Trophoblast cell (in vitro differentiated cells and primary cell): ENCODE data around the gene OR10H1.

Experiments used
- DNase-seq, 2 donors: peaks; one replicate each; pipeline ENCODE4 v3.0.0-alpha.2; 2016
- H2AFZ ChIP-seq: 2 replicates; pipeline ENCODE4 v1.6.1; 2013; ENCODE audit warnings: low read length, moderate library complexity, mild to moderate bottlenecking; ENCODE audit not compliant: insufficient read depth, poor library complexity
- H2AK5ac ChIP-seq: 2 replicates; pipeline ENCODE4 v1.6.1; 2013; ENCODE audit warnings: mild to moderate bottlenecking, low read length
- H2BK120ac ChIP-seq: 2 replicates; pipeline ENCODE4 v1.6.1; 2013; ENCODE audit warnings: low read length, mild to moderate bottlenecking, moderate library complexity; ENCODE audit not compliant: insufficient read depth, poor library complexity
- H2BK12ac ChIP-seq: 2 replicates; pipeline ENCODE4 v1.6.1; 2013; ENCODE audit warnings: mild to moderate bottlenecking, low read length, moderate library complexity
- H2BK5ac ChIP-seq: 2 replicates; pipeline ENCODE4 v1.6.1; 2013; ENCODE audit warnings: low read length, low read depth, moderate library complexity, mild to moderate bottlenecking; ENCODE audit not compliant: poor library complexity
- H3K14ac ChIP-seq: 2 replicates; pipeline ENCODE4 v1.6.1; 2013; ENCODE audit warnings: mild to moderate bottlenecking, low read length
- H3K18ac ChIP-seq: 2 replicates; pipeline ENCODE4 v1.6.1; 2013; ENCODE audit warnings: mild to moderate bottlenecking, low read length
- H3K23ac ChIP-seq: 2 replicates; pipeline ENCODE4 v1.6.1; 2013; ENCODE audit warnings: low read length
- H3K27ac ChIP-seq: 2 replicates; pipeline ENCODE4 v1.5.1; 2013; ENCODE audit warnings: low read depth, mild to moderate bottlenecking, inconsistent platforms, low read length, moderate library complexity
- H3K27me3 ChIP-seq: 2 replicates; pipeline ENCODE4 v1.6.1; 2013; ENCODE audit warnings: inconsistent platforms, mild to moderate bottlenecking, low read length, moderate library complexity; ENCODE audit not compliant: insufficient read depth
- H3K36me3 ChIP-seq, 2 experiments: 1 replicate in 1 of 2; 2 replicates in 1 of 2; pipeline ENCODE4 v1.6.1; 2013; ENCODE audit warnings: low read length in 2 of 2, mild to moderate bottlenecking in 2 of 2, moderate library complexity in 1 of 2; ENCODE audit not compliant: insufficient read depth in 2 of 2, control insufficient read depth in 1 of 2
- H3K4ac ChIP-seq: 2 replicates; pipeline ENCODE4 v1.6.1; 2013; ENCODE audit warnings: low read depth, mild to moderate bottlenecking, low read length, moderate library complexity
- H3K4me1 ChIP-seq, 2 experiments: 1 replicate in 1 of 2; 2 replicates in 1 of 2; pipeline ENCODE4 v1.6.1; 2013; ENCODE audit warnings: low read length in 2 of 2, mild to moderate bottlenecking in 2 of 2, moderate library complexity in 1 of 2; ENCODE audit not compliant: insufficient read depth in 2 of 2, control insufficient read depth in 1 of 2
- H3K4me2 ChIP-seq: 2 replicates; pipeline ENCODE4 v1.6.1; 2013; ENCODE audit warnings: inconsistent platforms, mild to moderate bottlenecking, low read length, moderate library complexity
- H3K4me3 ChIP-seq: 2 replicates; pipeline ENCODE4 v1.5.1; 2013; ENCODE audit warnings: mild to moderate bottlenecking, low read depth, low read length, inconsistent platforms
- H3K79me1 ChIP-seq: one replicate; pipeline ENCODE4 v1.6.1; 2013; ENCODE audit warnings: low read length
- H3K79me2 ChIP-seq: 2 replicates; pipeline ENCODE4 v1.6.1; 2013; ENCODE audit warnings: low read length, mild to moderate bottlenecking; ENCODE audit not compliant: control insufficient read depth, insufficient read depth, poor library complexity
- H3K9ac ChIP-seq: 2 replicates; pipeline ENCODE4 v1.6.1; 2013; ENCODE audit warnings: mild to moderate bottlenecking, low read length
- H3K9me3 ChIP-seq: 2 replicates; pipeline ENCODE4 v1.6.1; 2013; ENCODE audit warnings: low read depth, mild to moderate bottlenecking, control low read depth, inconsistent platforms, low read length; ENCODE audit not compliant: insufficient read depth
- H4K12ac ChIP-seq: 2 replicates; pipeline ENCODE4 v1.6.1; 2013; ENCODE audit warnings: low read depth, mild to moderate bottlenecking, low read length, moderate library complexity
- H4K8ac ChIP-seq: 2 replicates; pipeline ENCODE4 v1.6.1; 2013; ENCODE audit warnings: low read depth, mild to moderate bottlenecking, low read length, moderate library complexity
- H4K91ac ChIP-seq: one replicate; pipeline ENCODE4 v1.6.1; 2013; ENCODE audit warnings: low read depth, mild to moderate bottlenecking, low read length, moderate library complexity
- whole genome bisulfite sequencing: extraction: QIAGEN DNeasy Blood & Tissue Kit; methylation state at CpG from one replicate; pipeline ENCODE4 v1.1.7; 2013; ENCODE audit warnings: missing lambda C conversion rate; ENCODE audit not compliant: insufficient read length, insufficient coverage; ENCODE audit errors: extremely low coverage; 5-methylcytosine and 5-hydroxymethylcytosine counted together

OR10H1 gene

GRCh38 chr19:15780610-15781418 is 34.6 kb downstream of the OR10H1 start:
- H2AK5ac ChIP-seq = no peak overlapping the region
- H4K8ac ChIP-seq = no peak overlapping the region
- no peak overlapping the region for H3K9ac ChIP-seq
- H3K27ac ChIP-seq = no peak overlapping the region
- H2BK5ac ChIP-seq = no peak overlapping the region
- H3K23ac ChIP-seq = no peak overlapping the region
- no peaks in the 10 kb centered on the region for H3K4me1 ChIP-seq
- H3K4ac ChIP-seq = no peak overlapping the region
- WGBS = no CpG with 5 or more reads among the region's 7 CpGs
- H4K91ac ChIP-seq = no peak overlapping the region
- peaks cover 52% of the 10 kb centered on the region for H3K9me3 ChIP-seq
- H3K4me3 ChIP-seq = no peak overlapping the region
- H3K79me2 ChIP-seq = no peaks in the 10 kb centered on the region
- no peak overlapping the region for H3K14ac ChIP-seq
- no peaks in the 10 kb centered on the region for H3K27me3 ChIP-seq
- no peak overlapping the region for H2AFZ ChIP-seq
- no peak overlapping the region for H2BK120ac ChIP-seq
- no peak overlapping the region for H3K18ac ChIP-seq
- no peak overlapping the region for H2BK12ac ChIP-seq
- DNase-seq = no peak
- H3K4me2 ChIP-seq = no peak overlapping the region
- no peak overlapping the region for H4K12ac ChIP-seq
- no peaks in the 10 kb centered on the region for H3K79me1 ChIP-seq
- no peaks in the 10 kb centered on the region for H3K36me3 ChIP-seq

DNA sequence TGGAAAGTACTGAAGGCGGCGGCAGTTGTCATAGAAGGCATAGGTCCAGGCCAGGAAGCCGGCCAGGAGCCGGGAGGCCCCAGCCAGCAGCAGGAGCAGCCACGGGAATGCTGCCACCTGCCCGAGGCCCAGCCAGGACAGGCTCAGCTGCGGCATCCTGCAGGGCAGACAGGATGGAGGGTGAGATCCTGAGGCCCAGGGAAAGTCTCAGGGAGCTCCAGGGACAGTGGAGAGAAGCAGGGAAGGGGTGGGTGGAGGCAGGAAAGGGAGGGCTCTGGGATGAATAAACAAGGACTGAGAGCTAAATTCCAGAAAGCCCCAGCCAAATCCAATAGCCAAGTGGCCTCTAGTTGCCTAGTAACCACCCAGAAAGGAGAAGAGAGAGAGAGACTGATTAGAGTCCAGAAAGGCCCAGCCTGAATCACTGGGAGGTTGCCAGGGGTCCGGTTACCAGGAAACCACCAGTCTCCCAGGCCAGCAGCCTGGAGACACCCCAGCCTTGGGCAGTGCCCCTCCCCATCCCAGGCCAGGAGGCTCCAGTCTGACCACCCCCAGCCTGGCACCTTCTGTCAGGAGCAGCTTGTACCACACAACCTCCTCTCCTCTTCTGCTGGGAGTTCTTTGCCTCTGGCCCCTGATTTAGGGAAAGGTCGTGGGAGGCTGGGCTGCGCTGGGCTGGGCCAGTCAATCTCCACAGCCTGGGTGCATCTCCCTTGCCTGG is 35.5 kb downstream of the OR10H1 start:
- no peak overlapping the region for H3K18ac ChIP-seq
- no peak overlapping the region for H3K4me3 ChIP-seq
- H3K79me2 ChIP-seq = no peaks in the 10 kb centered on the region
- no peak overlapping the region for H2BK5ac ChIP-seq
- no peak overlapping the region for H3K4me2 ChIP-seq
- H3K14ac ChIP-seq = no peak overlapping the region
- no peak overlapping the region for H4K91ac ChIP-seq
- H3K23ac ChIP-seq = no peak overlapping the region
- no peak overlapping the region for H3K9ac ChIP-seq
- H3K9me3 ChIP-seq = peaks cover 58% of the 10 kb centered on the region
- WGBS = no CpG with 5 or more reads among the region's 10 CpGs
- no peaks in the 10 kb centered on the region for H3K4me1 ChIP-seq
- DNase-seq = no peak
- no peak overlapping the region for H2AFZ ChIP-seq
- H2AK5ac ChIP-seq = no peak overlapping the region
- no peak overlapping the region for H4K8ac ChIP-seq
- no peak overlapping the region for H2BK120ac ChIP-seq
- H3K79me1 ChIP-seq = no peaks in the 10 kb centered on the region
- no peaks in the 10 kb centered on the region for H3K27me3 ChIP-seq
- H4K12ac ChIP-seq = no peak overlapping the region
- no peak overlapping the region for H3K4ac ChIP-seq
- no peak overlapping the region for H2BK12ac ChIP-seq
- no peaks in the 10 kb centered on the region for H3K36me3 ChIP-seq
- no peak overlapping the region for H3K27ac ChIP-seq

DNA sequence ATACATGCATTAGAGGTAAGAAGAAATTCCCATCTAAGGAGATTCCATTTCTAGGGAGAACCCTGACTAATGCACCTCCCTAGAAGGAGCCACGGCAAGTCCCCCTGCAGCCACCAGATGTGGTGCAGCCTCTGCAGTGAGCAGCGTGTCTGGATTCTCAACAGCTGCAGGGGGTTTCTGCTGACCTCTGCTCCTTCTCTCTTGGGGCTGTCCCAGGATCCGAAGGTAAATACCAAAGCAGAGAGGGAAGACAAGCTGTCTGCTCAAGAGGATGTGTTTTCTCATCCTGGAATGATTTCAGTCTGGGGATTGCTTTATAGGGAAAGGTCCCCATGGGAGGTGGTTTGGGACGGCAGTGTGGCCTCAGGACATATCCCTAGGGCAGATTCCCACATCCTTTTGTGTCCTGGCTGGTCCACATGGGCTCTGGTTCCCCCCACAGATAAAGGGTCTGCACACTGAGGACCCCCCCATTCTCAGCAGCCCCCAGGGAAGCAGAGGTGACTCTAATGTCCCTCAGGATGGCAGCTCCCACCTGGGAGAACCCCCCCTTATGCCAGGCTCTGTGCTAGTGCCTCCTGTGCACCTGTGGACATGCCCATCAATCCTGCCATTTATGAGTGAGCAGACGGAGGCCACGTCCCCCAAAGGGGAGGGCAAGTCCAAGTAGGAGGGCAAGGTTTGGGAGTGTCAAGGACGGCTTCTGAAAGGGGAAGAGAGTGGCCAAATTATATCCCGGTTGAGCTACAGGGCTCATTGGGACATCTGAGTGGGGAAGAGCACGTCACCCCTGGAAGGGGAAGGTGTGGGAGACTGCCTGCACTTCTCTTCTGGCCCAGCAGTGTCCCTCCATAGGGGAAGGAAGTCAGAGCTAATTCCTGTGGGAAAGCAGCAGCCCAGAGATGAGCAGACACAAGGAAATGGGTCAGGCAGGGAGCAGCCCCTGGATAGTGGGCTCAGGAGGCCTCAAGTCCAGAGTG is 38.2 kb downstream of the OR10H1 start:
- Histone ChIP-seq H3K18ac (no peak overlapping the region), H3K27ac (no peak overlapping the region), H3K4ac (no peak overlapping the region), H3K9ac (no peak overlapping the region), H2AFZ (no peak overlapping the region), H3K23ac (no peak overlapping the region), H3K36me3 (no peaks in the 10 kb centered on the region), H4K12ac (no peak overlapping the region), H4K91ac (no peak overlapping the region), H2BK120ac (no peak overlapping the region), H3K14ac (no peak overlapping the region), H2BK12ac (no peak overlapping the region), H3K27me3 (no peaks in the 10 kb centered on the region), H2BK5ac (no peak overlapping the region), H3K79me2 (no peaks in the 10 kb centered on the region), H2AK5ac (no peak overlapping the region), H3K4me2 (no peak overlapping the region), H3K4me1 (no peaks in the 10 kb centered on the region), H4K8ac (no peak overlapping the region), H3K9me3 (peaks cover 62% of the 10 kb centered on the region), H3K4me3 (no peak overlapping the region), H3K79me1 (no peaks in the 10 kb centered on the region)
- no peak for DNase-seq
- no CpG with 5 or more reads among the region's 9 CpGs for WGBS

DNA sequence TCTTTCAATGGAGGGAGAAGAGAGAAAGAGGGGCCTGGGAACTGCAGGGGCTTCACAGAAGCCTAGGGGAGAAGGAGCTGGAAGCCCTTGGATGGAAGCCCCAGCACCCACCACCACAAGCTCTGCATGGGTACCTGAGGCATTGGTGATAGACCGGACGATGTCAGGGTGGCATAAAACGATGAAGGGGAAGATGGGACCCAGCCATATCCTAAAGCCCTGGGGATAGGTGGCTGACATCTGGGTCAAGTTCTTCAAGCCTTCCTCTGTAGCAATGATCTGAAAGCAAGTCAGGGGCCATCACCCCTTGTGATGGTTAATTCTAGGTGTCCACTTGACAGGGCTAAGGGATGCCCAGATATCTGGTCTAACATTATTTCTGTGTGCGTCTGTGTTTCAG is 39.2 kb downstream of the OR10H1 start:
- Histone ChIP-seq H3K36me3 (no peaks in the 10 kb centered on the region), H3K4me1 (no peaks in the 10 kb centered on the region), H4K12ac (no peak overlapping the region), H3K79me1 (no peaks in the 10 kb centered on the region), H3K27me3 (no peaks in the 10 kb centered on the region), H3K23ac (no peak overlapping the region), H2AFZ (no peak overlapping the region), H3K79me2 (no peaks in the 10 kb centered on the region), H2AK5ac (no peak overlapping the region), H2BK5ac (no peak overlapping the region), H2BK12ac (no peak overlapping the region), H4K8ac (no peak overlapping the region), H3K18ac (no peak overlapping the region), H3K27ac (no peak overlapping the region), H3K4ac (no peak overlapping the region), H2BK120ac (no peak overlapping the region), H3K4me2 (no peak overlapping the region), H3K14ac (no peak overlapping the region), H3K9me3 (peaks cover 56% of the 10 kb centered on the region), H4K91ac (no peak overlapping the region), H3K9ac (no peak overlapping the region), H3K4me3 (no peak overlapping the region)
- DNase-seq = no peak
- no CpG with 5 or more reads among the region's 4 CpGs for WGBS
